HUES64 (cell line): ENCODE results near the gene STUM.

Experiments used
- H3K27ac ChIP-seq: 2 replicates; pipeline ENCODE4 v1.7.0; 2013; ENCODE audit warnings: low read depth, low read length, inconsistent platforms
- H3K27me3 ChIP-seq: 2 replicates; pipeline ENCODE4 v1.6.1; 2013; ENCODE audit warnings: mild to moderate bottlenecking, low read length; ENCODE audit not compliant: insufficient read depth
- H3K36me3 ChIP-seq: 2 replicates; pipeline ENCODE4 v1.6.1; 2013; ENCODE audit warnings: mild to moderate bottlenecking, low read length; ENCODE audit not compliant: insufficient read depth
- H3K4me1 ChIP-seq: 2 replicates; pipeline ENCODE4 v1.6.1; 2013; ENCODE audit warnings: mild to moderate bottlenecking, low read length, moderate library complexity; ENCODE audit not compliant: insufficient read depth
- H3K4me3 ChIP-seq: 2 replicates; pipeline ENCODE4 v1.5.1; 2013; ENCODE audit warnings: mild to moderate bottlenecking, low read length, moderate library complexity
- H3K9ac ChIP-seq: 2 replicates; pipeline ENCODE4 v1.6.1; 2013; ENCODE audit warnings: mild to moderate bottlenecking, low read depth, low read length
- H3K9me3 ChIP-seq: 2 replicates; pipeline ENCODE4 v1.6.1; 2013; ENCODE audit warnings: low read depth, low read length; ENCODE audit not compliant: insufficient read depth
- WGBS: fragments of 150-250, 120-280 bp; methylation state at CpG from one replicate; pipeline ENCODE4 v1.1.7; 2013; ENCODE audit warnings: missing lambda C conversion rate; 5-methylcytosine and 5-hydroxymethylcytosine counted together

The STUM gene

DNA sequence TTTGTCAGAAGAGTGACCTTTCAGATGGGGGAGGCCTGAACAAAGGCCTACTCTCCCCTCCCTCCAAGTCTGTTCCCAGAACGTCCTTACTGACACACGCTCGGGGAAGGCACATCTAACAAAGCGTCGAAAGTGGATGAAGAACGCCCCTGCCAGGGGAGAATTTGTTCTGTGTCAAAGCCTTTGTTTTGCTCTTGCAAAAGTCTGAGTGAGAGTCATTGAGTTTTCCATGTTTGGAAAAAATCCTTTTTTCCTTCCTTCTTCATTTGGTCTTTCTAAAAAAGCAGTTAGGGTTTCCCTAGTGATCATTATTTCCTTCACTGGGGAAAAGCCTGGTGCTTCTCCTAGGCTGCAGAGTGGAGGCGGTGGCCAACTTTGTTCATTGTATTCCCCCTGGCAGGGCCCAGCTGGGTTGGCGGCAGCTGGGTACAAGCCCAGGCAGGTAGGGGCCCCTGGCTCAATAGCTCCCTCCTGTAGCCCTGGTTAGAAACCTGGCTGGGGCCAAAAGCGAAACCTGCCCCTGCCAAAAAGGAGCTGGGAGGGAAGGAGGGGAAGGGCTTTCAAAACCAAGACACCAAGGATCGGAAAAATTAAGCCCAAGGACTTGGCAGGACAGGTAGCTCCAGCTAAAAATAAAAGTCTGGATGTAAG, 109.5 kb downstream of the STUM start:
- H3K36me3 ChIP-seq = no peaks in the 10 kb centered on the region
- no peaks in the 10 kb centered on the region for H3K9me3 ChIP-seq
- H3K4me3 ChIP-seq = no peak overlapping the region
- WGBS = 81% methylated on average over 10 of the region's 10 CpGs
- no peak overlapping the region for H3K27ac ChIP-seq
- no peaks in the 10 kb centered on the region for H3K27me3 ChIP-seq
- H3K4me1 ChIP-seq = peaks cover 73% of the 10 kb centered on the region
- no peak overlapping the region for H3K9ac ChIP-seq

- H3K4me1 ChIP-seq = peaks cover 69% of the 10 kb centered on the region
- 91% methylated on average over 22 of the region's 22 CpGs for WGBS
- H3K9ac ChIP-seq = no peak overlapping the region
These were observed 110.1 kb downstream of the STUM start for GRCh38 chr1:226658546-226659125.

More at GRCh38 chr1:226658546-226659125, 110.1 kb downstream of the STUM start:
- H3K9me3 ChIP-seq = no peaks in the 10 kb centered on the region
- H3K36me3 ChIP-seq = no peaks in the 10 kb centered on the region
- no peak overlapping the region for H3K4me3 ChIP-seq
- H3K27me3 ChIP-seq = no peaks in the 10 kb centered on the region
- no peak overlapping the region for H3K27ac ChIP-seq
